ENCODE results near the gene PTP4A2. TPM values are rescaled to one million over a fixed set of nuclear protein-coding genes. Genes with fewer than 3 reads are reported as not detected.

The PTP4A2 gene
- total RNA-seq, 6 donors from 2014 or later = 71.6 to 279 (median 148) TPM

DNA sequence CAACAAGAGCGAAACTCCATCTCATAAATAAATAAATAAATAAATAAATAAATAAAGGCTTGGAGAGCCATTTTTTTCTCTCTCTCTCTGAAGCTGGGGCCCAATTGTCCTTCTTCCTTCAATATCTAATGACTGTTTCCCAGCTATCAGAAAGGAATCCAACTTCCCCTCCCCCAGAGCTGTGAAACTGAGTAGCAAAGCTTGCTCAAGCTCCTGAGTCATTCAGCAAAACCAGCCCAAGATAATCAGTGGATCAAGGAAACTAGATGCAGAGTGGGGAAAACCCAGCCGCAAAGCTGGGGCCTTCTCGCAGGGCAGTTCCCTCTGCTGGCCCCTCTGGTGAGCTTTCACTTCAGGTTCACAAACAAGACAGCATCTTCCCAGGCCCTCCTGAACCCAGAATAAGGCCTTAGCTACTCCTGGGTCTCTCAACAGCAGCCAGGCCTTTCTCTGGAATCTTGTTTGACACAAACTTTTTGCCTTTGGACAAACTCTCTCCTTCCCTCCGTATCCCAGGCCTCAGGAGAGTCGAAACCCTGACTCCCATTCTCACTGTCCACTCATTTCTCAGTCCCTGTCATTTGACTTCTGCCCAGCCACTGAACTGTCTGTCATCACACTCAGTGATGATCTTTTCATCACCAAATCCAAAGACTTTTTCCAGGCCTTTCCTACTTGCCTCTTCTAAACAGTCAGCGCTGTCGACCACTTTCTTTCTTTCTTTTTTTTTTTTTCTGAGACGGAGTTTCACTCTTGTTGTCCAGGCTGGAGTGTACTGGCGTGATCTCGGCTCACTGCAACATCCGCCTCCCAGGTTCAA, 18.0 kb upstream of the PTP4A2 start:
- ATAC-seq (ENCODE audit: low FRiP score in 2 of 2) (peak; percentile 90 to 93), DNase-seq (peak in 1 of 2 donors; percentile 96)
- Histone ChIP-seq H3K4me3 (no peak overlapping the region), H3K36me3 (no peaks in the 10 kb centered on the region), H3K27me3 (no peaks in the 10 kb centered on the region), H3K4me1 (peaks cover 30 to 54% (median 42%) of the 10 kb centered on the region in 4 donors), H3K27ac (peak overlapping the region; percentile 88 to 93 (median 90)), H3K9me3 (no peaks in the 10 kb centered on the region)
- TF ChIP-seq POLR2A (IDR thresholded peaks at IDR 0.05) (peak in 1 of 4 donors; percentile 57), EP300 (IDR thresholded peaks at IDR 0.05) (peak in 2 of 4 donors; percentile 63 to 84), POLR2AphosphoS5 (IDR thresholded peaks at IDR 0.05) (peak; percentile 79 to 92)
- TF ChIP-seq, protein P1, sequence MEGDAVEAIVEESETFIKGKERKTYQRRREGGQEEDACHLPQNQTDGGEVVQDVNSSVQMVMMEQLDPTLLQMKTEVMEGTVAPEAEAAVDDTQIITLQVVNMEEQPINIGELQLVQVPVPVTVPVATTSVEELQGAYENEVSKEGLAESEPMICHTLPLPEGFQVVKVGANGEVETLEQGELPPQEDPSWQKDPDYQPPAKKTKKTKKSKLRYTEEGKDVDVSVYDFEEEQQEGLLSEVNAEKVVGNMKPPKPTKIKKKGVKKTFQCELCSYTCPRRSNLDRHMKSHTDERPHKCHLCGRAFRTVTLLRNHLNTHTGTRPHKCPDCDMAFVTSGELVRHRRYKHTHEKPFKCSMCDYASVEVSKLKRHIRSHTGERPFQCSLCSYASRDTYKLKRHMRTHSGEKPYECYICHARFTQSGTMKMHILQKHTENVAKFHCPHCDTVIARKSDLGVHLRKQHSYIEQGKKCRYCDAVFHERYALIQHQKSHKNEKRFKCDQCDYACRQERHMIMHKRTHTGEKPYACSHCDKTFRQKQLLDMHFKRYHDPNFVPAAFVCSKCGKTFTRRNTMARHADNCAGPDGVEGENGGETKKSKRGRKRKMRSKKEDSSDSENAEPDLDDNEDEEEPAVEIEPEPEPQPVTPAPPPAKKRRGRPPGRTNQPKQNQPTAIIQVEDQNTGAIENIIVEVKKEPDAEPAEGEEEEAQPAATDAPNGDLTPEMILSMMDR (IDR thresholded peaks at IDR 0.05) = peak in 4 of 6 experiments; percentile 30 to 56 (median 46)
- 38 to 50% methylated on average over 11 of the region's 11 CpGs for WGBS, 2 donors

DNA sequence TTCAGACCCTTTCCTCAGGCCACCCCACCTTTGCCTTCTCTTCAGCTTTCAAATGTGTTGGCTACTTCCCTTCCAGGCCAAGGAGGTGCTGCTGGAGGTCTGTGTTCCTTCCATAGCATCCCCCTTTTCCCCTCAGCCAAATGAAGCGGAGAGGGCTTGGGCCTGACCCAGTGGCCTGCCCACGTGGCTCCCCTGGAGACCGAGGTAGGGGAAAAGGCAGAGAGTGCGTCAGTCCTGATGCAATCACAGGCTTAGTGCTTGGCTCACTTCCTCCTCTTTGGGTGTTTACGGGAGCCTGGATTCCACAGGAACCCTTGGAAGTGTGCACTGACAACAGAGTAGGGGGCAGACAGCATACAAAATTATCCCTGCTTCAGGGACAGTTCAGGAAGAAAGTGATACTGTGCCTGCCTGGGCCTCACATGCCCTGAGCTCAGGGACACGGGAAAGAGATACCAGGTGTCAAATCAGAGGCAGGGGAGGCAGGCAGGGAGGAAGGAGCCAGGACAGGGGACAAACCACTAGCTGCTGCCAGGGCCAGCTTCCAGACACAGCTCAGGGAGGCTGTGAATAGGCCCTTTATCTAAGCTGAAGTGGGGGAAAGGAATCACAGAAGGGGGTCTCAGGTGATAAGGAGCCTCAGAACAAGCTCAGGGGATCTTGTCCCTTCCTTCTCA, 16.6 kb upstream of the PTP4A2 start:
- no peaks in the 10 kb centered on the region for H3K27me3 ChIP-seq
- peak overlapping the region; percentile 88 to 93 (median 90) for H3K27ac ChIP-seq
- TF ChIP-seq, protein P1 (IDR thresholded peaks at IDR 0.05) = no peak
- peak in 1 of 4 donors; percentile 80 for TF ChIP-seq POLR2A (IDR thresholded peaks at IDR 0.05)
- TF ChIP-seq POLR2AphosphoS5 (IDR thresholded peaks at IDR 0.05) = peak; percentile 94 to 98
- TF ChIP-seq EP300 (IDR thresholded peaks at IDR 0.05) = peak in 3 of 4 donors; percentile 76 to 96 (median 86)
- no peaks in the 10 kb centered on the region for H3K36me3 ChIP-seq
- WGBS, 2 donors = 9 to 13% methylated on average over 3 to 6 of the region's 6 CpGs
- peaks cover 29 to 49% (median 39%) of the 10 kb centered on the region in 4 donors for H3K4me1 ChIP-seq
- no peak overlapping the region for H3K4me3 ChIP-seq
- ATAC-seq (ENCODE audit: low FRiP score in 2 of 2) = peak; percentile 93 to 95
- DNase-seq = peak; percentile 78 to 97
- no peaks in the 10 kb centered on the region for H3K9me3 ChIP-seq

DNA sequence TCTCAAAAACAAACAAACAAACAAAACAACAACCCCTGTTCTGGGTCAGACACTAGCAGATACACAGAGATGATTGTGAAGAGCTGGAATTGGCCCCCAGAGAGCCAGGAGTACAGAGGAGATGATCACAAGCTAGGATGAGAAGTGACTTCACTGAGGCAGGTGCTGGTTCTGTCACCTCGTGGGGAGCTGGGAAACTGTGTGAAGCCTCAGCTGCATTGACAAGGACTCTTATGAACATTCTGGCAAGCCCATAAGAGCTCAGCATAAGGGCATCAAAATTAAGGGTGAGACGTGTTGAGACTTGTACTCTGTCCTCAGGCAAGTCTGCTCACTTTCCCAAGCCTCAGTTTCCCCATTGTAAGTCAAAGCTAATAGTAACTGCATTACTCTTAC, 14.7 kb upstream of the PTP4A2 start:
- no peaks in the 10 kb centered on the region for H3K36me3 ChIP-seq
- TF ChIP-seq EP300 (IDR thresholded peaks at IDR 0.05) (no peak), POLR2AphosphoS5 (IDR thresholded peaks at IDR 0.05) (no peak)
- TF ChIP-seq, protein P1 (IDR thresholded peaks at IDR 0.05) = no peak
- no peak overlapping the region for H3K4me3 ChIP-seq
- no peak overlapping the region for H3K27ac ChIP-seq
- WGBS, 2 donors = 66 to 79% methylated on average over 2 of the region's 2 CpGs
- H3K4me1 ChIP-seq = peaks cover 29 to 43% (median 35%) of the 10 kb centered on the region in 4 donors
- ATAC-seq (ENCODE audit: low FRiP score in 2 of 2) (no peak), DNase-seq (no peak)
- no peaks in the 10 kb centered on the region for H3K9me3 ChIP-seq
- H3K27me3 ChIP-seq = no peaks in the 10 kb centered on the region

DNA sequence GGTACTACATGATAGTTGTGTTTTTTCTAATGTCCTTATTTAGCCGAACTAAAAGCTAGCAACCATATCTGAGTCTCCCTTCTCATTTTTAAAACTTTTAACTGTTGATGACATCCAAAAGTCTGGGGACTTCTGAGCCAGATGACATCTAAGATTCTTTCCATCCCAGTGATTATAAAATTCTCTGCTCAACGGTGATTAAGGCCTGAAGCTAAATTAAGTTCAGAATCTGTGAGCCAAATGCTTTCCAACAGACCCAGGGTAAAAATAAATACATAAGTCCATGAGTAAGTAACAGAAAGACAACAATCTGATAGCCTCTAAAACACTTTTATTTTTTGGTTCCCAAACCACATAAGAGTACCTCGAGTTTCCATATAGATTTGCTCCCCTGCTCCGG, 13.1 kb upstream of the PTP4A2 start:
- Histone ChIP-seq H3K27ac (no peak overlapping the region), H3K36me3 (no peaks in the 10 kb centered on the region), H3K4me3 (no peak overlapping the region), H3K27me3 (no peaks in the 10 kb centered on the region), H3K4me1 (peaks cover 22 to 28% (median 24%) of the 10 kb centered on the region in 4 donors), H3K9me3 (no peaks in the 10 kb centered on the region)
- TF ChIP-seq, protein P1 (IDR thresholded peaks at IDR 0.05) = no peak
- ATAC-seq (ENCODE audit: low FRiP score in 2 of 2) (no peak), DNase-seq (no peak)
- WGBS, 2 donors = 83 to 88% methylated on average over 4 of the region's 4 CpGs

Measured in upper lobe of left lung (tissue), 6 donors.